Right lobe of liver (tissue), 6 donors: Measurements from ENCODE around the gene KLK13. TPM values are rescaled to one million over a fixed set of nuclear protein-coding genes. Genes with fewer than 3 reads are reported as not detected.

Experiments used
- ATAC-seq, 4 donors: fragments of 200-7000 bp; cut with Tn5 transposase; one replicate each; pipeline ENCODE4 v1.9.1; 2020; ENCODE audit warnings: mild to moderate bottlenecking in 4 of 4, moderate library complexity in 4 of 4
- DNase-seq, 3 donors: peaks; one replicate each; pipeline ENCODE4 v3.0.0-alpha.2; 2020
- H3K27ac ChIP-seq, 3 donors: fragments of 200-600 bp; one replicate each; pipeline ENCODE4 v1.8.0; 2022
- H3K27me3 ChIP-seq, 2 donors: fragments of 200-600 bp; one replicate each; pipeline ENCODE4 v1.8.0; 2022
- H3K36me3 ChIP-seq, 4 donors: fragments of 200-600 bp; sonication (generic) in 1 of 4; one replicate each; pipeline versions ENCODE4 v1.5.1 to v1.8.0; 2017 to 2022; ENCODE audit warnings: control low read depth in 1 of 4
- H3K4me1 ChIP-seq, 4 donors: fragments of 200-600 bp; sonication (generic) in 1 of 4; one replicate each; pipeline versions ENCODE4 v1.5.1 to v1.8.0; 2017 to 2022; ENCODE audit warnings: control low read depth in 1 of 4
- H3K4me3 ChIP-seq, 3 donors: fragments of 200-600 bp; one replicate each; pipeline ENCODE4 v1.8.0; 2022
- H3K9me3 ChIP-seq, 4 donors: fragments of 200-600 bp; sonication (generic) in 1 of 4; one replicate each; pipeline versions ENCODE4 v1.5.1 to v1.8.0; 2017 to 2022; ENCODE audit warnings: control low read depth in 1 of 4
- POLR2A ChIP-seq: fragments of 450-650 bp; IDR thresholded peaks from one replicate; pipeline ENCODE4 v1.6.1; 2017; ENCODE audit warnings: antibody characterized with exemption, mild to moderate bottlenecking
- WGBS: methylation state at CpG from one replicate; pipeline ENCODE4 v1.1.6; 2018; ENCODE audit warnings: low coverage, low lambda C conversion rate; ENCODE audit not compliant: insufficient coverage; ENCODE audit errors: missing lambda C conversion rate; 5-methylcytosine and 5-hydroxymethylcytosine counted together
- intact Hi-C, 2 donors: fragments of 100-400 bp; cut with DNase I; formaldehyde crosslinking; loops; one replicate each; pipeline versions ENCODE4 v1.11.2 to v1.14.1; 2022
- total RNA-seq, 6 experiments: library from RNA; depleted of rRNA in 2 of 6; stranded (reverse); fragments of >200 nt in 2 of 6; fragmentation: NEBNext Ultra II Directional in 3 of 6; extraction: Animal tissue kit (Norgen Biotek cat#: 25700) in 3 of 6; gene quantifications; one replicate each; pipeline versions ENCODE4 v1.1.0 to v1.2.4, GENCODE V29; 2016 to 2023
- TF ChIP-seq, protein P1 (sequence below), 4 donors: fragments of 200-600 bp in 3 of 4; fragments of 450-650 bp in 1 of 4; IDR thresholded peaks; one replicate each; pipeline versions ENCODE4 v1.5.1 to v1.8.0; 2016 to 2022; ENCODE audit warnings: antibody characterized with exemption in 4 of 4, mild to moderate bottlenecking in 2 of 4
- donor health status: DM: no; HTN: yes; CAD: no.
- donor health status: DM: no; HTN: no; CAD: no.
- donor health status: DM: no; HTN: no; CAD: no.
- donor health status: DM: no; HTN: yes; CAD: no.
- donor health status: DM: no; HTN: yes; CAD: no.

Gene KLK13
- total RNA-seq, 6 experiments from 2014 or later = not detected

DNA sequence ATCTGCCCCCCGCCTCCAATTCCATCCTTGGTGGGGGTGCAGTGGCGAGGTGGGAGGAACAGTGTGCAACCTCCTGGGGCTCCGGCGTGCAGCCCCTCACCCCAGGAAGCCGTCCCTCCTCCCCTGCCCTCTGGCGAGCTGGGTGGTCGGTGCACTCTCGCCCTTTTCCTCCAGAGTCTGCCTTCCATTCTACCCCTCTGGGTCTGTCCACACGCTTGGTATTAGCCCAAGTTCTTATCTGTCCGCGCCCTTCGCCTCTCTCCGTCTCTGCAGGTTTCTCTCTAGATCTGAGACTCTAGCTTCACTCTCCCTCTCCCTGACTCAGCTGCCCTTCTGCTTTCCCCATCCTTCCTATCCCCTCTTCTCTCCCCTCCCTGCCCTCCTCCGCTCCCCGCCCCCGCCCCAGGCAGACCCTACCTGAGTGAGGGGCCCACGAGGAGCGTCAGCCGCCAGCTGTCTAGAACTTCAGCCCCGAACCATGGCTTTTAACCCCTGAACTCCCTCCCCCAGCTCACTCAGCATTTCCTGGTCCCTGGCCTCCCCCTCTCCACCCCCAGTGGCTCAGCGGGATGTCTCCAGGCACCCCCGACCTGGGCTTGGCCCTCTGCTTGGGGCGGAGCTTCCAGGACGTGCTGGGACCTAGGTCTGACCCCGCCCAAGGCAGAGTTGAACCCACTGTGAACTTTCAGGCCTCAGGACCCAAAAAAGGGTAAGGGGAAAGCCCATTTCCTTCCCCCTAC, 499 bp upstream of the KLK13 start:
- H3K27ac ChIP-seq = no peak overlapping the region
- TF ChIP-seq, protein P1, sequence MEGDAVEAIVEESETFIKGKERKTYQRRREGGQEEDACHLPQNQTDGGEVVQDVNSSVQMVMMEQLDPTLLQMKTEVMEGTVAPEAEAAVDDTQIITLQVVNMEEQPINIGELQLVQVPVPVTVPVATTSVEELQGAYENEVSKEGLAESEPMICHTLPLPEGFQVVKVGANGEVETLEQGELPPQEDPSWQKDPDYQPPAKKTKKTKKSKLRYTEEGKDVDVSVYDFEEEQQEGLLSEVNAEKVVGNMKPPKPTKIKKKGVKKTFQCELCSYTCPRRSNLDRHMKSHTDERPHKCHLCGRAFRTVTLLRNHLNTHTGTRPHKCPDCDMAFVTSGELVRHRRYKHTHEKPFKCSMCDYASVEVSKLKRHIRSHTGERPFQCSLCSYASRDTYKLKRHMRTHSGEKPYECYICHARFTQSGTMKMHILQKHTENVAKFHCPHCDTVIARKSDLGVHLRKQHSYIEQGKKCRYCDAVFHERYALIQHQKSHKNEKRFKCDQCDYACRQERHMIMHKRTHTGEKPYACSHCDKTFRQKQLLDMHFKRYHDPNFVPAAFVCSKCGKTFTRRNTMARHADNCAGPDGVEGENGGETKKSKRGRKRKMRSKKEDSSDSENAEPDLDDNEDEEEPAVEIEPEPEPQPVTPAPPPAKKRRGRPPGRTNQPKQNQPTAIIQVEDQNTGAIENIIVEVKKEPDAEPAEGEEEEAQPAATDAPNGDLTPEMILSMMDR (IDR thresholded peaks at IDR 0.05) = no peak
- TF ChIP-seq POLR2A = no peak
- no peaks in the 10 kb centered on the region for H3K9me3 ChIP-seq
- WGBS = 8% methylated on average over 11 of the region's 25 CpGs
- intact Hi-C loops = no loop called here
- H3K27me3 ChIP-seq = peaks cover 0 to 4% of the 10 kb centered on the region in 2 donors
- no peaks in the 10 kb centered on the region for H3K4me1 ChIP-seq
- peak in 1 of 3 donors; percentile 32 for DNase-seq
- ATAC-seq = no peak
- no peaks in the 10 kb centered on the region for H3K36me3 ChIP-seq
- no peak overlapping the region for H3K4me3 ChIP-seq

DNA sequence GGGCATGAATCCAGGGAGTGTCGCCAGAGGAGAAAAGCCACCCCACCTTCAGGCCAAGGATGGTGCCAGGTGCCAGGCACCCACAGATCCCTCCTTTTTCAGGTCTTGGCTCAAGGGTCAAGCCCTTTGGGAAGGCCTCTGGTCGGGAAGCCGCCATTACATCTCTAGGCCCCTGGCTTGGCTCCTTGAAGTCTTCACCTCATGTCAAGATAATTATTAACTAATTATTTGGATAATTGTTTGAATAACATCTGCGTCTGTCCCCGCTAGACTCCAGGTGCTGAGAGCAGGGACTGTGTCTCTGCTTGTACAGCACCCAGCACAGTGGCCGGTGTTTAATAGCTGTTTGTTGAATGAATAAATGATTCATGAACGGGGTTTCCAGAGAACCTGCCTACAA, 1.2 kb downstream of the KLK13 start:
- Histone ChIP-seq H3K4me3 (no peak overlapping the region), H3K4me1 (no peaks in the 10 kb centered on the region), H3K9me3 (no peaks in the 10 kb centered on the region), H3K27me3 (peaks cover 0 to 4% of the 10 kb centered on the region in 2 donors), H3K36me3 (no peaks in the 10 kb centered on the region), H3K27ac (no peak overlapping the region)
- TF ChIP-seq, protein P1 (IDR thresholded peaks at IDR 0.05) = no peak
- TF ChIP-seq POLR2A = no peak
- DNase-seq = peak in 1 of 3 donors; percentile 20
- ATAC-seq = no peak
- intact Hi-C loops = no loop called here
- 43% methylated on average over 6 of the region's 7 CpGs for WGBS

DNA sequence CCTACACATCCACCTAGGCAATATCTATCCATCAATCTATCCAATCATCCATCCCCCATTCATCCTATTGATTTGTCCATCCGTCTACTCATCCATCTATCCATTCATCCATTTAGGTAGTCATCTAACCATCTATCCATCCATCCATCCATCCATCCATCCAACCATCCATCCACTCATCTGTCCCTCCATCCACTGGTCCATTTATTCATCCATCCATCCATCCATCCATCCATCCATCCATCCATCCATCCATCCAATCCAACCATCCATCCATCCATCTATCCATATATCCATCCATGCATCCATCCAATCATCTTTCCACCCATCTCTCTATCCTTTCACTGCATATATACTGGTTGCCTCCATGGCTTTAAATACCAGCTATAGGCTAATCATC, 3.9 kb downstream of the KLK13 start:
- Histone ChIP-seq H3K4me3 (no peak overlapping the region), H3K4me1 (no peaks in the 10 kb centered on the region), H3K36me3 (no peaks in the 10 kb centered on the region), H3K9me3 (no peaks in the 10 kb centered on the region), H3K27ac (no peak overlapping the region), H3K27me3 (peaks cover 0 to 4% of the 10 kb centered on the region in 2 donors)
- 0% methylated on average over 1 of the region's 1 CpG for WGBS
- intact Hi-C loops = no loop called here
- DNase-seq (no peak), ATAC-seq (no peak)
- TF ChIP-seq, protein P1 (IDR thresholded peaks at IDR 0.05) = no peak
- no peak for TF ChIP-seq POLR2A

DNA sequence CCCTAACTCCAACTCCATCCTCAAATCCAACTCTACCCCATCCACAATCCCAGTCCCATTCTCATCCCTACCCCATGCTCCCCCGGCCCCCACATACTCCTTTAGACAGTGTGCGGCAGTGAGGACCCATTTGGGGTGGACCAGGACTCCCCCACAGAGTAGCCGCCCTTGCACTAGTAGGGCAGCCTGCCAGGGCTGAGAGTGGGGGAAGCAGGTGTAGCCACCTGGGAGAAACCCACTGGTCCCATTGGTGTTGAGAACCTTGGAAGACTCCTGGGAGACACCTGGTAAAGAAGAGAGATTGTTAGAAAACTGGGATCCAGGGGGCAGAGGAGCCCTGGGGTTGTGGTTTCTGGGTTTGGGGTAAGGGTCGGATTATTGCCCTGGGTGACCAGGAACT, 4.6 kb downstream of the KLK13 start:
- Histone ChIP-seq H3K4me3 (no peak overlapping the region), H3K36me3 (no peaks in the 10 kb centered on the region), H3K27ac (no peak overlapping the region), H3K9me3 (no peaks in the 10 kb centered on the region), H3K4me1 (no peaks in the 10 kb centered on the region), H3K27me3 (peaks cover 0 to 4% of the 10 kb centered on the region in 2 donors)
- TF ChIP-seq, protein P1 (IDR thresholded peaks at IDR 0.05) = no peak
- no peak for TF ChIP-seq POLR2A
- 56% methylated on average over 4 of the region's 4 CpGs for WGBS
- no peak for ATAC-seq
- peak in 1 of 3 donors; percentile 36 for DNase-seq
- intact Hi-C loops = no loop called here
